ENCODE results near the gene USH1C. TPM values are rescaled to one million over a fixed set of nuclear protein-coding genes. Genes with fewer than 3 reads are reported as not detected.

The USH1C gene
- total RNA-seq, 1 donor, result not detected

GRCh38 chr11:17498475-17498874 is 45.7 kb downstream of the USH1C start:
- H3K4me1 ChIP-seq (ENCODE audit: insufficient read depth, low read length), result no peaks in the 10 kb centered on the region
- H3K9me3 ChIP-seq (ENCODE audit: low read depth, low read length), result no peaks in the 10 kb centered on the region
- H3K4me3 ChIP-seq (ENCODE audit: low read length), result no peak overlapping the region
- no peaks in the 10 kb centered on the region for H3K27me3 ChIP-seq (ENCODE audit: insufficient read depth, low read length)

GRCh38 chr11:17498058-17498457 is 46.2 kb downstream of the USH1C start:
- Histone ChIP-seq H3K27me3 (ENCODE audit: insufficient read depth, low read length) (no peaks in the 10 kb centered on the region), H3K4me1 (ENCODE audit: insufficient read depth, low read length) (no peaks in the 10 kb centered on the region), H3K4me3 (ENCODE audit: low read length) (no peak overlapping the region), H3K9me3 (ENCODE audit: low read depth, low read length) (no peaks in the 10 kb centered on the region)

- H3K9me3 ChIP-seq (ENCODE audit: low read depth, low read length), result no peaks in the 10 kb centered on the region
- H3K4me1 ChIP-seq (ENCODE audit: insufficient read depth, low read length), result no peaks in the 10 kb centered on the region
- no peak overlapping the region for H3K4me3 ChIP-seq (ENCODE audit: low read length)
- no peaks in the 10 kb centered on the region for H3K27me3 ChIP-seq (ENCODE audit: insufficient read depth, low read length)
Observed at GRCh38 chr11:17496406-17496805, 47.8 kb downstream of the USH1C start.

GRCh38 chr11:17494019-17494418 is 50.2 kb downstream of the USH1C start:
- H3K9me3 ChIP-seq (ENCODE audit: low read depth, low read length), result no peaks in the 10 kb centered on the region
- no peaks in the 10 kb centered on the region for H3K27me3 ChIP-seq (ENCODE audit: insufficient read depth, low read length)
- no peaks in the 10 kb centered on the region for H3K4me1 ChIP-seq (ENCODE audit: insufficient read depth, low read length)
- no peak overlapping the region for H3K4me3 ChIP-seq (ENCODE audit: low read length)

GRCh38 chr11:17490938-17491337 is 53.3 kb downstream of the USH1C start:
- Histone ChIP-seq H3K4me3 (ENCODE audit: low read length) (no peak overlapping the region), H3K9me3 (ENCODE audit: low read depth, low read length) (no peaks in the 10 kb centered on the region), H3K4me1 (ENCODE audit: insufficient read depth, low read length) (no peaks in the 10 kb centered on the region), H3K27me3 (ENCODE audit: insufficient read depth, low read length) (no peaks in the 10 kb centered on the region)

- Histone ChIP-seq H3K4me1 (ENCODE audit: insufficient read depth, low read length) (no peaks in the 10 kb centered on the region), H3K27me3 (ENCODE audit: insufficient read depth, low read length) (no peaks in the 10 kb centered on the region), H3K4me3 (ENCODE audit: low read length) (no peak overlapping the region), H3K9me3 (ENCODE audit: low read depth, low read length) (no peaks in the 10 kb centered on the region)
Observed at GRCh38 chr11:17490232-17490631, 54.0 kb downstream of the USH1C start.

GRCh38 chr11:17489751-17490150 is 54.5 kb downstream of the USH1C start:
- Histone ChIP-seq H3K4me3 (ENCODE audit: low read length) (no peak overlapping the region), H3K9me3 (ENCODE audit: low read depth, low read length) (no peaks in the 10 kb centered on the region), H3K4me1 (ENCODE audit: insufficient read depth, low read length) (no peaks in the 10 kb centered on the region), H3K27me3 (ENCODE audit: insufficient read depth, low read length) (no peaks in the 10 kb centered on the region)

- Histone ChIP-seq H3K4me3 (ENCODE audit: low read length) (no peak overlapping the region), H3K9me3 (ENCODE audit: low read depth, low read length) (no peaks in the 10 kb centered on the region), H3K4me1 (ENCODE audit: insufficient read depth, low read length) (no peaks in the 10 kb centered on the region), H3K27me3 (ENCODE audit: insufficient read depth, low read length) (no peaks in the 10 kb centered on the region)
Observed at GRCh38 chr11:17488563-17488962, 55.7 kb downstream of the USH1C start.

- Histone ChIP-seq H3K9me3 (ENCODE audit: low read depth, low read length) (no peaks in the 10 kb centered on the region), H3K4me1 (ENCODE audit: insufficient read depth, low read length) (no peaks in the 10 kb centered on the region), H3K4me3 (ENCODE audit: low read length) (no peak overlapping the region), H3K27me3 (ENCODE audit: insufficient read depth, low read length) (no peaks in the 10 kb centered on the region)
Observed at GRCh38 chr11:17486646-17487045, 57.6 kb downstream of the USH1C start.

- H3K9me3 ChIP-seq (ENCODE audit: low read depth, low read length), result no peaks in the 10 kb centered on the region
- H3K4me3 ChIP-seq (ENCODE audit: low read length), result no peak overlapping the region
- no peaks in the 10 kb centered on the region for H3K4me1 ChIP-seq (ENCODE audit: insufficient read depth, low read length)
- peaks cover 5% of the 10 kb centered on the region for H3K27me3 ChIP-seq (ENCODE audit: insufficient read depth, low read length)
Observed at GRCh38 chr11:17483505-17483904, 60.7 kb downstream of the USH1C start.

GRCh38 chr11:17481905-17482304 is 62.3 kb downstream of the USH1C start:
- Histone ChIP-seq H3K4me3 (ENCODE audit: low read length) (no peak overlapping the region), H3K9me3 (ENCODE audit: low read depth, low read length) (no peaks in the 10 kb centered on the region), H3K27me3 (ENCODE audit: insufficient read depth, low read length) (peaks cover 16% of the 10 kb centered on the region), H3K4me1 (ENCODE audit: insufficient read depth, low read length) (no peaks in the 10 kb centered on the region)

GRCh38 chr11:17479284-17480214 is 64.7 kb downstream of the USH1C start:
- peaks cover 32% of the 10 kb centered on the region for H3K27me3 ChIP-seq (ENCODE audit: insufficient read depth, low read length)
- H3K9me3 ChIP-seq (ENCODE audit: low read depth, low read length), result no peaks in the 10 kb centered on the region
- H3K4me1 ChIP-seq (ENCODE audit: insufficient read depth, low read length), result no peaks in the 10 kb centered on the region
- no peak overlapping the region for H3K4me3 ChIP-seq (ENCODE audit: low read length)

GRCh38 chr11:17478070-17478469 is 66.1 kb downstream of the USH1C start:
- H3K9me3 ChIP-seq (ENCODE audit: low read depth, low read length), result no peaks in the 10 kb centered on the region
- peaks cover 42% of the 10 kb centered on the region for H3K27me3 ChIP-seq (ENCODE audit: insufficient read depth, low read length)
- H3K4me1 ChIP-seq (ENCODE audit: insufficient read depth, low read length), result no peaks in the 10 kb centered on the region
- H3K4me3 ChIP-seq (ENCODE audit: low read length), result no peak overlapping the region

- H3K9me3 ChIP-seq (ENCODE audit: low read depth, low read length), result no peaks in the 10 kb centered on the region
- H3K4me3 ChIP-seq (ENCODE audit: low read length), result no peak overlapping the region
- no peaks in the 10 kb centered on the region for H3K4me1 ChIP-seq (ENCODE audit: insufficient read depth, low read length)
- peaks cover 42% of the 10 kb centered on the region for H3K27me3 ChIP-seq (ENCODE audit: insufficient read depth, low read length)
Observed at GRCh38 chr11:17477361-17477760, 66.9 kb downstream of the USH1C start.

GRCh38 chr11:17477084-17477333 is 67.2 kb downstream of the USH1C start:
- H3K4me3 ChIP-seq (ENCODE audit: low read length), result no peak overlapping the region
- H3K9me3 ChIP-seq (ENCODE audit: low read depth, low read length), result no peaks in the 10 kb centered on the region
- peaks cover 42% of the 10 kb centered on the region for H3K27me3 ChIP-seq (ENCODE audit: insufficient read depth, low read length)
- no peaks in the 10 kb centered on the region for H3K4me1 ChIP-seq (ENCODE audit: insufficient read depth, low read length)

Measured in mononuclear cell (primary cell).